22Rv1 (cell line): ENCODE results near the gene RASA4B.

Source experiments
- CTCF ChIP-seq: fragments of 450-650 bp; IDR thresholded peaks from 2 replicates; pipeline ENCODE4 v1.5.1; 2017; ENCODE audit warnings: mild to moderate bottlenecking
- ZFX ChIP-seq: fragments of 450-650 bp; IDR thresholded peaks from 2 replicates; pipeline ENCODE4 v1.6.1; 2017; ENCODE audit warnings: antibody characterized with exemption, borderline replicate concordance

DNA sequence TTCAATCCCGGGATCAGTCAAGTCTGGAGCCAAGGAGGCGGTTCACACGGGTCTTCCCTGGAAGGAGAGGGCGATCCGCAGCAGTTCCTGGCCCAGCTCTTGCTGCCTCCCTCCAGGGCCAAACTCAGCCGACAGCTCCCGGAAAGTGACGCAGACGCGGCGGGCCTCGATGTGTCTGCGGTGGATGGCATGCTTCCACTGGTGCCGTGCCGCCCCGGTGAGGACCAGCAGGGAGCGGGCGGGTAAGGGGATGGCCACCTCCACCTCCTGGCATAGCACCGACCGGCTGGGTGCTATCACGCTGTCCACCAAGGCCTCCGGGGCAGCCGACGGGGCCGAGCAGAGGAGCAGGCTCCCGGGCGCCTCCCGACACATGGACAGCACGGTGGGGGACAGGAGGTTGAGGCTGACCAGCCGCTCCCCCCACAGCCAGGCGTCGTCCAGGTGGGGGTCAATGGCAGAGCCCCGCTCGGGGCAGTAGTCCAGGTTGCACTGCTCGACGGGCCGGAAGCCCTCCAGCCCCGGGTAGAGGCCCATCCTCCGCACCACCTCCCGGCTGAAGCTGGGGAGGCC, 60.1 kb downstream of the RASA4B start:
- TF ChIP-seq CTCF (no peak), ZFX (no peak)
